ENCODE data around the gene UQCRHL.

Gene UQCRHL

DNA sequence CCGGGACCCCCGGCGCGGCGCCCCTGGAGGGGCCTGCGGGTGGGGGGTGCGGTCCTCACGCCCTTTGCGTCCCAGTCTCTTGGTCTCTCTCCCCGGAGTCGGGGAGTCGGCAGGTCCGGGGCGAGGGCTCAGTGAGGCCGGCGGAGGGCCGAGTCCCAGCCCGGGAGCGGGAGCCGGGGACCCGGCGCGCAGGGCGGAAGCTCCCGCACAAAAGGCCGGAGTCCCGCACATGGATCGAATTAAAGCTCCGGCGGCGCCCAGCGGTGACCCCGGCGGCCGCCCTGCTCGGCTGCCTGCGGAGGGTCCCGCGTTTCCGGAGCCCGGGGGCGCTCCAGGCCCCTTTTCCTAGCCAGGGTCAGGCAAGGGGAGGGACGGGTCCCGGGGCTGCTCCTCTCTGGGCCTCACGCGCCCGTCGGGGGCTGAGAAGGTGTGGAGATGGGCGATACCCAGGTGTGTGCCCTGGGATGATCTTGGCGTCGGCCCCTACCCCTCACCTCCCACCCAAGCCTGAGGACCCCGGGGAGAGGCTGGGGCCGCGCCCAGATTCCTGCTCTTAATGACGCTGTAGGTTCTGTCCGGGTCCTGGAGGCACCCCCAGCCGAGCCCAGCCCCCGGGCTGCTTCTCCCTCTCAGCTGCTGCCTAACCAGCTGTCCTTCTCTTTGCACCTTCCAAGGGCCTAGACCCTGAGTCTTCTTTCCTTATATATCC lies 48.3 kb downstream of the UQCRHL start:
- Histone ChIP-seq H3K4me1 (ENCODE audit: control insufficient read depth, insufficient read depth, low read length) (peaks cover 7% of the 10 kb centered on the region; the same call in 1 of the 2 replicates), H3K36me3 (ENCODE audit: control insufficient read depth in 2 of 2, insufficient read depth in 1 of 2, low read length in 2 of 2) (peaks cover 0 to 1% of the 10 kb centered on the region in 2 experiments; a peak in 1 of 3 replicates), H3K9me3 (ENCODE audit: control insufficient read depth, insufficient read depth, low read depth, low read length) (no peaks in the 10 kb centered on the region), H3K27ac (ENCODE audit: extremely low read depth, low read depth, low read length) (peak overlapping the region; percentile 67; the same call in 1 of the 2 replicates), H3K4me3 (ENCODE audit: low read depth, low read length) (peak overlapping the region; percentile 43)
- ChIA-PET CTCF (no interaction called here), POLR2A (no interaction called here)
- TF ChIP-seq, protein P1, sequence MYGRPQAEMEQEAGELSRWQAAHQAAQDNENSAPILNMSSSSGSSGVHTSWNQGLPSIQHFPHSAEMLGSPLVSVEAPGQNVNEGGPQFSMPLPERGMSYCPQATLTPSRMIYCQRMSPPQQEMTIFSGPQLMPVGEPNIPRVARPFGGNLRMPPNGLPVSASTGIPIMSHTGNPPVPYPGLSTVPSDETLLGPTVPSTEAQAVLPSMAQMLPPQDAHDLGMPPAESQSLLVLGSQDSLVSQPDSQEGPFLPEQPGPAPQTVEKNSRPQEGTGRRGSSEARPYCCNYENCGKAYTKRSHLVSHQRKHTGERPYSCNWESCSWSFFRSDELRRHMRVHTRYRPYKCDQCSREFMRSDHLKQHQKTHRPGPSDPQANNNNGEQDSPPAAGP (tag by site-specific recombination; IDR thresholded peaks at IDR 0.05) = 0 out of 2 replicates have a peak, but pooled peaks have one; percentile 18
- peak; percentile 58 for TF ChIP-seq CTCF (tag by site-specific recombination; IDR thresholded peaks at IDR 0.05)
- peak; percentile 48; the same call in 1 of the 2 replicates for TF ChIP-seq ZEB2 (tag by site-specific recombination; IDR thresholded peaks at IDR 0.05)
- peak; percentile 44; the same call in 1 of the 2 replicates for TF ChIP-seq ZIC2 (tag by site-specific recombination; IDR thresholded peaks at IDR 0.05)
- TF ChIP-seq KLF9 (tag by site-specific recombination; IDR thresholded peaks at IDR 0.05; ENCODE audit: low read depth) = peak; percentile 42; the same call in 1 of the 2 replicates
- TF ChIP-seq PATZ1 (tag by site-specific recombination; IDR thresholded peaks at IDR 0.05) = peak; percentile 56; the same call in 1 of the 2 replicates
- TF ChIP-seq, protein P2, sequence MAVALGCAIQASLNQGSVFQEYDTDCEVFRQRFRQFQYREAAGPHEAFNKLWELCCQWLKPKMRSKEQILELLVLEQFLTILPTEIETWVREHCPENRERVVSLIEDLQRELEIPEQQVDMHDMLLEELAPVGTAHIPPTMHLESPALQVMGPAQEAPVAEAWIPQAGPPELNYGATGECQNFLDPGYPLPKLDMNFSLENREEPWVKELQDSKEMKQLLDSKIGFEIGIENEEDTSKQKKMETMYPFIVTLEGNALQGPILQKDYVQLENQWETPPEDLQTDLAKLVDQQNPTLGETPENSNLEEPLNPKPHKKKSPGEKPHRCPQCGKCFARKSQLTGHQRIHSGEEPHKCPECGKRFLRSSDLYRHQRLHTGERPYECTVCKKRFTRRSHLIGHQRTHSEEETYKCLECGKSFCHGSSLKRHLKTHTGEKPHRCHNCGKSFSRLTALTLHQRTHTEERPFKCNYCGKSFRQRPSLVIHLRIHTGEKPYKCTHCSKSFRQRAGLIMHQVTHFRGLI (tag by site-specific recombination; IDR thresholded peaks at IDR 0.05) = peak; percentile 20; the same call in 1 of the 2 replicates
- TF ChIP-seq ZNF23 (tag by site-specific recombination; IDR thresholded peaks at IDR 0.05; ENCODE audit: borderline replicate concordance) = no peak
- no peak for TF ChIP-seq ZNF221 (tag by site-specific recombination; IDR thresholded peaks at IDR 0.05; ENCODE audit: borderline replicate concordance)
- TF ChIP-seq ZNF600 (tag by site-specific recombination; IDR thresholded peaks at IDR 0.05) = peak; percentile 62
- no peak for TF ChIP-seq ZNF501 (tag by site-specific recombination; IDR thresholded peaks at IDR 0.05)
- peak; percentile 72 for TF ChIP-seq GLIS2 (tag by site-specific recombination; IDR thresholded peaks at IDR 0.05)
- 0 out of 2 replicates have a peak, but pooled peaks have one; percentile 9 for TF ChIP-seq IKZF3 (tag by site-specific recombination; IDR thresholded peaks at IDR 0.05)
- TF ChIP-seq PRDM10 (tag by site-specific recombination; IDR thresholded peaks at IDR 0.05) = 0 out of 2 replicates have a peak, but pooled peaks have one; percentile 28
- TF ChIP-seq, protein P3, sequence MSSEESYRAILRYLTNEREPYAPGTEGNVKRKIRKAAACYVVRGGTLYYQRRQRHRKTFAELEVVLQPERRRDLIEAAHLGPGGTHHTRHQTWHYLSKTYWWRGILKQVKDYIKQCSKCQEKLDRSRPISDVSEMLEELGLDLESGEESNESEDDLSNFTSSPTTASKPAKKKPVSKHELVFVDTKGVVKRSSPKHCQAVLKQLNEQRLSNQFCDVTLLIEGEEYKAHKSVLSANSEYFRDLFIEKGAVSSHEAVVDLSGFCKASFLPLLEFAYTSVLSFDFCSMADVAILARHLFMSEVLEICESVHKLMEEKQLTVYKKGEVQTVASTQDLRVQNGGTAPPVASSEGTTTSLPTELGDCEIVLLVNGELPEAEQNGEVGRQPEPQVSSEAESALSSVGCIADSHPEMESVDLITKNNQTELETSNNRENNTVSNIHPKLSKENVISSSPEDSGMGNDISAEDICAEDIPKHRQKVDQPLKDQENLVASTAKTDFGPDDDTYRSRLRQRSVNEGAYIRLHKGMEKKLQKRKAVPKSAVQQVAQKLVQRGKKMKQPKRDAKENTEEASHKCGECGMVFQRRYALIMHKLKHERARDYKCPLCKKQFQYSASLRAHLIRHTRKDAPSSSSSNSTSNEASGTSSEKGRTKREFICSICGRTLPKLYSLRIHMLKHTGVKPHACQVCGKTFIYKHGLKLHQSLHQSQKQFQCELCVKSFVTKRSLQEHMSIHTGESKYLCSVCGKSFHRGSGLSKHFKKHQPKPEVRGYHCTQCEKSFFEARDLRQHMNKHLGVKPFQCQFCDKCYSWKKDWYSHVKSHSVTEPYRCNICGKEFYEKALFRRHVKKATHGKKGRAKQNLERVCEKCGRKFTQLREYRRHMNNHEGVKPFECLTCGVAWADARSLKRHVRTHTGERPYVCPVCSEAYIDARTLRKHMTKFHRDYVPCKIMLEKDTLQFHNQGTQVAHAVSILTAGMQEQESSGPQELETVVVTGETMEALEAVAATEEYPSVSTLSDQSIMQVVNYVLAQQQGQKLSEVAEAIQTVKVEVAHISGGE (tag by site-specific recombination; conservative IDR thresholded peaks at IDR 0.05; ENCODE audit: low read depth) = peak; percentile 48; the same call in 1 of the 2 replicates
- no peak for TF ChIP-seq PRDM1 (tag by site-specific recombination; IDR thresholded peaks at IDR 0.05)
- TF ChIP-seq, protein P4, sequence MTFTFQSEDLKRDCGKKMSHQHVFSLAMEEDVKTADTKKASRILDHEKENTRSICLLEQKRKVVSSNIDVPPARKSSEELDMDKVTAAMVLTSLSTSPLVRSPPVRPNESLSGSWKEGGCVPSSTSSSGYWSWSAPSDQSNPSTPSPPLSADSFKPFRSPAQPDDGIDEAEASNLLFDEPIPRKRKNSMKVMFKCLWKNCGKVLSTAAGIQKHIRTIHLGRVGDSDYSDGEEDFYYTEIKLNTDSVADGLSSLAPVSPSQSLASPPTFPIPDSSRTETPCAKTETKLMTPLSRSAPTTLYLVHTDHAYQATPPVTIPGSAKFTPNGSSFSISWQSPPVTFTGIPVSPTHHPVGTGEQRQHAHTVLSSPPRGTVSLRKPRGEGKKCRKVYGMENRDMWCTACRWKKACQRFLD (tag by site-specific recombination; IDR thresholded peaks at IDR 0.05) = no peak
- peak; percentile 24; the same call in 1 of the 2 replicates for TF ChIP-seq ZNF37A (tag by site-specific recombination; IDR thresholded peaks at IDR 0.05)
- peak; percentile 39 for TF ChIP-seq ZBTB26 (tag by site-specific recombination; optimal IDR thresholded peaks at IDR 0.05)

Measured in HEK293 (cell line).